NCI-H1092 (cell line): ENCODE data around the gene NPSR1.
A peak's percentile ranks its signal among the peaks of the same experiment; 100 is the strongest.

Experiments used
- DNase-seq: peaks from one replicate; lab custom pipeline; 2025; lab: John Stamatoyannopoulos, UW

The NPSR1 gene

GRCh38 chr7:34720289-34720688, 62.3 kb downstream of the NPSR1 start:
- no peak for DNase-seq

- no peak for DNase-seq
Observed at GRCh38 chr7:34723338-34723737, 65.3 kb downstream of the NPSR1 start.

- DNase-seq: no peak
Observed at GRCh38 chr7:34723866-34724490, 66.0 kb downstream of the NPSR1 start.

GRCh38 chr7:34726221-34726620, 68.2 kb downstream of the NPSR1 start:
- no peak for DNase-seq

- DNase-seq: peak; percentile 5
Observed at GRCh38 chr7:34727464-34727995, 69.5 kb downstream of the NPSR1 start.

GRCh38 chr7:34728156-34728555, 70.1 kb downstream of the NPSR1 start:
- DNase-seq: no peak

GRCh38 chr7:34734771-34735170, 76.8 kb downstream of the NPSR1 start:
- no peak for DNase-seq

GRCh38 chr7:34735526-34735925, 77.5 kb downstream of the NPSR1 start:
- DNase-seq: no peak

- no peak for DNase-seq
Observed at GRCh38 chr7:34739651-34740300, 81.8 kb downstream of the NPSR1 start.

GRCh38 chr7:34740840-34741239, 82.8 kb downstream of the NPSR1 start:
- no peak for DNase-seq

- DNase-seq: peak; percentile 13
Observed at GRCh38 chr7:34747176-34747781, 89.3 kb downstream of the NPSR1 start.

GRCh38 chr7:34747867-34748727, 90.1 kb downstream of the NPSR1 start:
- DNase-seq: peak; percentile 95

- no peak for DNase-seq
Observed at GRCh38 chr7:34748728-34749089, 90.7 kb downstream of the NPSR1 start.

- DNase-seq: no peak
Observed at GRCh38 chr7:34749446-34749845, 91.4 kb downstream of the NPSR1 start.

GRCh38 chr7:34750209-34750608, 92.2 kb downstream of the NPSR1 start:
- DNase-seq: no peak

GRCh38 chr7:34750636-34751035, 92.6 kb downstream of the NPSR1 start:
- no peak for DNase-seq

- no peak for DNase-seq
Observed at GRCh38 chr7:34751725-34752643, 94.0 kb downstream of the NPSR1 start.

- DNase-seq: no peak
Observed at GRCh38 chr7:34752929-34753328, 94.9 kb downstream of the NPSR1 start.

GRCh38 chr7:34755008-34755407, 97.0 kb downstream of the NPSR1 start:
- no peak for DNase-seq

- peak; percentile 30 for DNase-seq
Observed at GRCh38 chr7:34756025-34756437, 98.0 kb downstream of the NPSR1 start.

GRCh38 chr7:34756691-34757090, 98.7 kb downstream of the NPSR1 start:
- peak; percentile 66 for DNase-seq
